GM18519 (cell line): ENCODE data around the gene ANKRD12.

ENCODE experiments used
- ATAC-seq: cut with Tn5 transposase; IDR thresholded peaks from one replicate; pipeline ENCODE4 v1.9.1; 2021; ENCODE audit warnings: mild to moderate bottlenecking, moderate library complexity; ENCODE audit not compliant: unreplicated experiment, low FRiP score

The ANKRD12 gene

DNA sequence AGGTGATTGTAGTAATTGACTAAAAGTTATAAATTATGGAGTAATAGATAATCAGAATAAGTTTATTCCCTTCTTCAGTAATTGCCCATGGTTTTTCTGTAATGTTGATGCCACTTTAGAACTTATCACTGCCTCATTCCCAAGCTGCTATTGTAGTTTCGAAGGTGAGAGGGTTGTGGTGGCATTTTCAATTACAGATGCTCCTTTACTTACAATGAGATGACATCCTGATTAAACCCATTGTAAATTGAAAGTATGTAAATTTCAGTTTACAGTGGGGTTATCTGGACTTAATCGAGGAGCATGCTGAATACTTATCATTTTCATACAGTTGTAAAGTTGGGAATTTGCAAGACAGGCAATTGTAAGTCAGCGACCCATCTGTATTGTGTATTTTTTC lies 31.2 kb upstream of the ANKRD12 start:
- no peak for ATAC-seq

DNA sequence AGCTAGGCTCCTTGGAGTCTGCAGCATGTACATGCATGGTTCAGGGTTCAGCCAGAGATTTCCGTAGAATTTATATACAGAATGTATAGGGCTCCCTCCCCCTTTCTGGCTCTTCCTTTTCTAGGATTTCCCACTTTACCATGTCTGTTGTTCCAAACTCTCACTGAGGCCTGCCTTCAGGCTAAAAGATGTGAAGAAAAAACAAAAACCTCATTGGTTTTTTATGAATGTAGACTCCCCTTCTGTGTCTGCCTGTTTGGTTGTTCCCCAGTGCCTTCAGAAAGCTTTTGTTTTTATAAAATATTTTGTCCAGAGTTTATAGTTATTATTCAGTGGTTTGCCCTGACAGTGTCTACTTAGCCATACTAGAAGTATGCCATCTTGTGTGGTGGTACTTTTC lies 30.5 kb upstream of the ANKRD12 start:
- ATAC-seq: no peak

DNA sequence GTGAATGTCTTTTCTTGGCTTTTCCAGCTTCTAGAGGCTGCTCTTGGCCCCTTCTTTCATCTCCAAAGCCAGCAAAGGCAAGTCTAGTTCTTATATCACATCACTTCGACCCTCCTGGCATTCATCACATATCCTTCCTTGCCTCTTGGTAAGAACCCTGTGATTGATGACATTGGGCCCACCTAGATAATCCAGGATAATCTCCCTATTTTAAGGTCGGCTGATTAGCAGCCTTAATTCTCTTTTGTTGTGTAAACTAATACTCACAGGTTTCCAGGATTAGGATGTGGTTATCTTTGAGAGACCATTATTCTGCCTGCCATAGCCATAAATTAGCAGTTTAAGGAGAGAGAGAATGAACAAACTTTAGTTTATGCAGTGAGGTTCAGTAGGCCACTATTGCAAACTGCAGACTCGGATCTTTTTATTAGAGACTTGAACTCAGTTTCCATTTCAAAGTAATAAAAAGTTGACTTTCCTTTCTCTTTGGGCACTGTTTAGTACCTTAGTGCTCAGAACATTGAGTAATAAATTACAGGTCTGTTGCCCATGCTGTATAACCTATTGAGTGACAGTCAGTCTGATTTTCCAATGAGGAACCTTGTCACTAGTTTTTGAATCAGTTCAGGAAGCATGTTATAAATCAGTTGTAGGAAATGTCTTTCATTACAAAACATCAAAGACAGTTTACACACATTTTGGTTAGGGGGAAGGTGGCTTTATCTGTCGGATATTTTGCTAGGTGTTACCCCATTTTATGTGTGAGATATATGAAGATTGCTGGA lies 29.6 kb upstream of the ANKRD12 start:
- no peak for ATAC-seq

DNA sequence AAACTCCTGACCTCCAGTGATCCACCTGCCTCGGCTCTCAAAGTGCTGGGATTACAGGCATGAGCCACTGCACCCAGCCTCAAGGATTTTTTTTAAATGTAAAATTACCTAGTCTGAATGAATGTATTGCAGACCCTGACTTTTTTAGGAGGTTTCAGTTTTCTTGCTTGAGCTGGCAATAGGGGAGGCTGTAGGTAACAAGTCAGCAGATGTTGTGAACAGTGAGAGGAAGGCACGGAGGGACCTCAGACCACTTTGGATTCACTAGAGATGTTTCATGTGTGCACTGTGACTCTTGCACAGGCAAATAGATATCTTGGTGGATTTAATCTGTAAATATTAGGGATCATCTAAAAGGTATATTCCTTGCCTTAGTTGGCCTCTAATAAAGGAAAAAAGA lies 27.7 kb upstream of the ANKRD12 start:
- no peak for ATAC-seq

DNA sequence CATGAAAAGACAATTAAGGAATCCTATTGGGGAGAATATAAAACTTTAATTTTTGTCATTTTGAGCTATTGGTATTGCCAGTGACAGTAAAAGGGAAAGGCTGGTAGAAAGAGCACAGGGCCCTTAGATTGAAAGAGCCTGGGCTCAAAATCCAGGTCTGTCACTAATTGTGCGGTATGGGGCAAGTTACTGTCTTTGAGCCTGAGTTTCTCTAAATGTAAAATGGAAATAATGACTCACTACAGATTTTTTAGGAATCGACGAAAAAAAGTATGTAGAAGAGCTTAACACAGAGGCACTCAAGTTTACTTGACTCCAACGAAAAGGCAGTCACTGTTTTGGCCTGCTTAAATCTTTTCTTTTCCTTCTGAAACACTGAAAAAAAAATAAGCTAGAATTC lies 27.1 kb upstream of the ANKRD12 start:
- ATAC-seq: no peak

DNA sequence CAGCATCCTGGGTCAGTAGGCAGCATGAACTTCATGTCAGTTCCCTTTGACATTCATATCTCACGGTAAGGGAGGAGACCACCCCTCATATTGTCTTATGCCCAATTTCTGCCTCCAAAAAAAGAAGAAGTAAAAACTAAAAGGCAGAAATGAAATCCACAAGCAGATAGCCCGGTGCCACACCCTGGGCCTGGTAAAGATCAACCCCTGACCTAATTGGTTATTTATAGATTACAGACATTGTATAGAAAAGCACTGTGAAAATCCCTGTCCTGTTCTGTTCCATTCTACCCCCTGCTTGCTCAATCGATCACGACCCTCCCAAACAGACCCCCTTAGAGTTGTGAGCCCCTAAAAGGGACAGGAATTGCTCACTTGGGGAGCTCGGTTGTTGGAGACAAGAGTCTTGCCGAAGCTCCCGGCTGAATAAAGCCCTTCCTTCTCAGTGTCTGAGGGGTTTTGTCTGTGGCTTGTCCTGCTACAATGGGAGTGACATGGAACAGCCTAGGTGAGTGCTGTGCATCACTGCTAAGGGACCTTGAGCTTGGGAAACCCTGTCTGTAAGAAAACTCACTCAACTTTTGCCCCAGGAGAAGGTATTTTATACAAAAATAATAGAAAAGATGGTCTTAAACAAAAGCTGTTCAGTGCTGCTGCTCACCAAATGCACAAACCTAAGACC lies 23.0 kb upstream of the ANKRD12 start:
- ATAC-seq: no peak

DNA sequence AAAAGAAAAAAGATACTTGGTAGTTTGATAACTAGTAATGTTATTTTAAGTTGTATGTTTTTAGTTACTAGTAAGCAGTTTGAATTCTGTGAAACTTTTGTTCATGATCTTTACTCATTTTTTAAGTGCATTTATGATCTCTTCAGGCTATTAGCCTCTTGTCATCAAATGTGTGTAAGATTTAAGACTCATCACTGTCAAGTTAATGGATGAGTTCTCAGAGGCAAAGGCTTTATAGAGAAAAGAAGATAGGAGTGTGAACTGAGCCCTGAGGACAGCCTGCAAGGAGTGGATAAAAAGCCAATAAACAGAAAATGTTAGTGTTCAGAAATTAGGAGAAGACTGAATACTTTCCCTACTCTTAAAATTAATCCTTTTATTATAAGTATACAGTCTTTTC lies 20.6 kb upstream of the ANKRD12 start:
- no peak for ATAC-seq

DNA sequence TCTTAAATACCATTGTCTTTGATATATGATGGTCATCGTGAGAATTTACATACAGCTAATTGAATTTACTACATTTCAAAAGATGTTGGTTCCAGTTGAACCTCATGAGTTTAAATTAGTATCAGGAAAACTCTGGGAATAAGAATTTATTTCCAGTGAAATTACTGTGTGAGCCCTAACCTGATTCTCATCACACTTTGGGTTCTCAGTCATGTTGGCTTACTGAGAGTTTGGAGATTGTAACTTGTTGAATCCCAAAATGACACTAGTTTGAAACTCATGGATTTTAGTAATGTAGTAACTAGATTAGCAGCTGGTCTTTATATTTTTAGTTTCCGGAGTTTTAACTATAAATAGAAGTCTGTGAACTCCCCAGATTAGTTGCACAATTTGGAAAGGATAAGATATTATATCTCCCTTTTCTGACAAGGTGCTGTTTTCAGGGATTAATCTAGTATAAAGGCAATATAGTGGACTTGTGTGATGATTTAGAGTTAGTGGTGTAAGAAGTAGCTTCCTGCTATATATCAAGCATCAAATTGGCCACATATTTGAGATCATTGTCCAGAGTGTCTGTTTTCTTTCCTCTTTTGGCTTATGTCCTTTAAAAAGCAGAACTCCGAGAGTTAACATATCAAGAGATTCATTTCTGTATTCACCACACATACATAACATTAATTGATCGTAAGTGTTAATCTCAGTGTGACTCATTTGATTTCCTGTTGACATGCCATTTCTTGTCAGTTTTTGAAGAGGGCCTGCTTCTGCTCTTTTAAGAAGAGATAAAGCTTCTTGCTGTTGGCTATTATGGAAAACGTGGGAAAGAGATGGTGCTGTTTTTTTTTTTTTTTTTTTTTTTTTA lies 18.4 kb upstream of the ANKRD12 start:
- no peak for ATAC-seq

DNA sequence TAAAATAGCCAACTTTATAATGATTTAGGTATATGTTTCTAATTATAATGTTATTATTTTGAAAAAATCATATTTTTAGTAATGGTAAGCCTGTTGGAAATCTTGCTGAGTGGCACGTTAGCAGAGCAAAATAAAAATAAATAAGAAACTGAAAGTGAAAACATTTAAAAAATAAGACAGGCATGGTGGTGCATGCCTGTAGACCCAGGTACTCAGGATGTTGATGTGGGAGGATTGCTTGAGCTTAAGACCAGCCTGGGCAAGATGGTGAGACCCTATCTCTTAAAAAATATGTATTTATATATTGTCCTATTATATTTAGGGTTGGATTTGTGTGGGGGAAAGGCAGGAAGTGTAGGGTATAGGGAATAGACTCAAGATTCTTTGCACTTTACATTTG lies 15.8 kb upstream of the ANKRD12 start:
- ATAC-seq: no peak

DNA sequence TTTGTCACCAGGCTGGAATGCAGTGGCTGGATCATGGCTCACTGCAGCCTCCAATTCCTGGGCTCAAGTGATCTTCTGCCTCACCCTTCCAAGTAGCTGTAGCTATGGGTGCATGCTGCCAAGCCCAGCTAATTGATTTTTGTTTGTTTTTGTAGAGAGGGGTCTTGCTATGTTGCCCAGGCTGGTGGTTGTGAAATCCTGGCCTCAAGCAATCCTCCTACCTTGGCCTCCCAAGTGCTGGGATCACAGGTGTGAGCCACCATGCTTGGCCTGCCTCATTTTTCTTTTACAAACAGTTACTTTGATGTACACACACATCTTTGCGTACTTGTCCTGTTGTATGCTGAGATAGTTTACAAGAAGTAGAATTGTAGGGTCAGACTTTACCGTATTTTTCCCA lies 13.1 kb upstream of the ANKRD12 start:
- ATAC-seq: no peak

DNA sequence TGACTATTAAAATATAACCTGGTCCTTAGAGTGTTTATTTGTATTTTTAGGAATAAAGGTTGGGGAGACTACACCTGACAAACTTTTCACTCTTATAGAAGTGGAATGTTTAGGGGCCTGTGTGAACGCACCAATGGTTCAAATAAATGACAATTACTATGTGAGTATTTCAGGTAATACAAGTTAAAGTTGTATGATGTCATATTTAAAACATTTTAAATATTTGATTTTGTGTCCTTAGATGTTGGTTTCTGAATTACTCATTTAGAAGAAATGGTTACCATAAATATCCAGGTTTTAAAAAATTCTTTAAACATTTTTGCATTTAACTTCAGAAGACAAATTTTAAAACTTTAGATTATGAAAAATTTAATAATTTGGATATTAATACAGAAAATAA lies 11.8 kb upstream of the ANKRD12 start:
- ATAC-seq: no peak

DNA sequence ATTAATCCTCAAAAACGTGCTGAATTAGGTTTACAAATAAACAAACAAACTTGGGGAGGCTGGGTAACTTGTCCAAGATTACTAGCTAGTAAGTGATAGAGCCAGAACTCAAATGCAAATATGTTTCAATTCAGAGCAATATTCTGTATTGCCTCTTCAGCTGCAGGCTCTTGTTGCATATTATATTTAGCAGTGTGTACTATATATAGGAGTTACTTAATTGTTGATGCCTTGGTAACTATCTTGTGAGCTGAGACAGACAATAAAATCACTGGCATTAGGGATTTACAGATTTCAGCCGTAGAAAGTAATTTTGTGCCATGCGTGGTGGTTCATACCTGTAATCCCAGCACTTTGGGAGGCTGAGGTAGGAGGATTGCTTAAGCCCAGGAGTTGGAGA lies 10.2 kb upstream of the ANKRD12 start:
- no peak for ATAC-seq

DNA sequence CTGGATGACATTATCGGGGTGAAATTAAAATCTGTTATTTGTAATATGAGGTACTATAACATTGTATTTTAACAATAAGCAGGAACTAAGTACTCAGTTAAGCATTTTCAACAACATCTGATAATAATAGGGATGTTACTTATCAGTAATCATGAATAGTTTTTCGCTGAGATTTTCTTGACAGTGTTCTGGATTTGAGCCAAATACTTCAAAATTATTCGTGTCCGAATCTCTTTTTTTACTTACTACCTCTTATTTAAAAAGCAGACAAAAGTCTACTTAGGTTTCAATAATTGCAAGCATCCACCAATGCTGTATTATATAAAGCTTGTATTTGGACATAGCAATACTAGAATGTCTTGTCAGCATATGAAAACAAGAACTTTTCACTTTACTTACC lies 6.4 kb upstream of the ANKRD12 start:
- ATAC-seq: no peak

DNA sequence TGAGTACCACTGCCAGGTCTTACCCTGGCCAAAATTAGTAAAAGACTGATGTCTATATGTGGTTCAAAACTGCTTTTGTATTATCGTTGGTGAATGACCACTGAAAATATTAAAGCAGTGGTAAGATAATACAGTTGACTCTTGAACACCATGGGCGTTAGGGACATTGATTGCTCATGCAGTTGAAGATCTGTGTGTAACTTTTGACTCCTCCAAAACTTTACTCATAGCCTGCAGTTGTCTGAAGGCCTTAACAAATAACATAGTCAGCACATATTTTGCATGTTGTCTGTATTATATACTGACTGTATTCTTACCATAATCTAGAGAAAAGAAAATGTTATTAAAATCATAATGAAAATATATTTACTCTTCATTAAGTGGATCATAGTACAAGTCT lies 5.8 kb upstream of the ANKRD12 start:
- no peak for ATAC-seq

DNA sequence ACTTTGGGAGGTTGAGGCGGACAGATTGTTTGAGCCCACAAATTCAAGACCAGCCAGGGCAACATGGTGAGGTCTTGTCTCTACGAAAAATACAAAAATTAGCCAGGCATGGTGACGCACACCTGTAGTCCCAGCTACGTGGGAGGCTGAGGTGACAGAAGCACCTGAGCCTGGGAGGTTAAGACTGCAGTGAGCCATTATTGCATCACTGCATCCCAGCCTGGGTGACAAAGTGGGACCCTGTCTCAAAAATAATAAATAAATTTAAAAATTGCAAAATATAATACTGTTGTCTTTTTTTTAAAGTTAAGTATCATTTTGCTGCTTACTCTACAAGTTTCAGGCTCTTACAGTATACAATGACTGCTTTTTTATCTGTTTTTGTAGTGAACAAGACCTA lies 4.0 kb upstream of the ANKRD12 start:
- no peak for ATAC-seq

DNA sequence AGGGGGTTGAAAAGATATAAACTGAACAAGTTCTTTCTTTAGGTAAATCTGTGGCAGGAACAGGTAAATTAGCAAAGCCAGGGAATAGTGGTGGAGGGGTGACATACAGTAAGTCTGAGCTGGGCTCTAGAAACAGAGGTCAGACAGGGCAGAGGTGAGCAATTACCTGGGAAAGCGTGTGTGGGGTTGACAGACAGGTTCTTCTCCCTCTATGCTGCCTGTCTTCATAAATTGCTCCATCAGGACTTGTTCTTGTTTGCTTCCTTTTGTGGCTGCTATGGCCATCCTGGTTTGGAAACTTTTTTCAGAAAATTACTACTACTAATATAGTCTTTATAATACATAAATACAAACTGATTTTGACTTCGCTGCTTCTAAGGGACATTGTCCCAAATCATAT lies 3.4 kb upstream of the ANKRD12 start:
- no peak for ATAC-seq

DNA sequence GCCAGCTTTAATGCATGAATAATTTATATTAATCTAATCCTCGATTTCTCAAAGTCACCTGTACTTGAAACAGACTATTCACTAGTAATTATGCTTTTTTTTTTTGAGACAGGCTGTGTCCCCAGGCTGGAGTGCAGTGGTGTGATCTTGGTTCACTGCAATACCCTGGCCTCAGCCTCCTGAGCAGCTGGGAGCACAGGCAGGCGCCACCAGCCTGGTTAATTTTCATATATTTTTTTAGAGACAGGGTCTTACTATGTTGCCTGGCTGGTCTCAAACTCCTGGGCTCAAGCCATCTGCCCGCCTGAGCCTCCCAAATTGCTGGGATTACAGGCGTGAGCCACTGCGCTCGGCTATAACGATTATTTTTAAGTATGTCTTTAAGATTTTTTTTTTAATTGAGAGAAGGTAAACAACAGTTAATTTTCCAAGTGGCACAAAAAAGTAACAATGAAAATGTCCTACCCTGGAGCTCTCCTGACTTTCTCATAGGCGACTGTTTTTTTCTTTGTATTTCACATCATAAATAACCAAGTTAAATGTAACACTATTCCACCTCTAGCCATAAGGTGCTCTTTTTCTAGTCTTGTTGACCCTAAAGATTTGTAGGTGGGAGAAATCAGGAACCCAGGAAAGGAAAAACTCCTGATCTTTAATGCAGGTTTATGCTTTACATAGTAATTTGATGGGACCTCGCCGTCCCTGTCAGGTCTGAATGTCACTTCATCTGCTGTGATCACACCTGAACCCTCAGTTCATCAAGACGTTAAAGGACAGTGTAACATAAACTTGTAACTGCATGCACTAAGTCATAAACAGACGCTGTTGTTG lies 1.3 kb upstream of the ANKRD12 start:
- no peak for ATAC-seq

DNA sequence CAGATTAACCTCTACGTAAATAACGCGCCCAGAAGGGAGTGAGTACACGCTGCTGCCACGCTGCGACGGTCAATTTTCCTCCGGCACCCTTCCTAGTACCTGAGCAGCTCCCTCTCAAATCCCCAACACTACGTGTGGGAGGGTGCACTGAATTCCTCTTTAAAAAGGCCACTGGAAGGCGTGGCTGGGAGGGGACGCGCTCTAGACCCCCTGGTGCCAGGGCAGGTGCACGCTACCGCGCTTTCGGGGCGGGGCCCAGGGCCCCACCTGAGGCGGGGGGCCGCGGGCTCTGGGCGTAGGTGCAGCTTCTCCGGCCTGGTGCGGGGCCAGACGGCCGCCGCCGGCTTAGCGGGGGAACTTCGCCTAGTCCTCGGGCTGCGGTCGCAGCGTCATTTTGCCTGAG lies 668 bp upstream of the ANKRD12 start:
- ATAC-seq: peak; percentile 2

DNA sequence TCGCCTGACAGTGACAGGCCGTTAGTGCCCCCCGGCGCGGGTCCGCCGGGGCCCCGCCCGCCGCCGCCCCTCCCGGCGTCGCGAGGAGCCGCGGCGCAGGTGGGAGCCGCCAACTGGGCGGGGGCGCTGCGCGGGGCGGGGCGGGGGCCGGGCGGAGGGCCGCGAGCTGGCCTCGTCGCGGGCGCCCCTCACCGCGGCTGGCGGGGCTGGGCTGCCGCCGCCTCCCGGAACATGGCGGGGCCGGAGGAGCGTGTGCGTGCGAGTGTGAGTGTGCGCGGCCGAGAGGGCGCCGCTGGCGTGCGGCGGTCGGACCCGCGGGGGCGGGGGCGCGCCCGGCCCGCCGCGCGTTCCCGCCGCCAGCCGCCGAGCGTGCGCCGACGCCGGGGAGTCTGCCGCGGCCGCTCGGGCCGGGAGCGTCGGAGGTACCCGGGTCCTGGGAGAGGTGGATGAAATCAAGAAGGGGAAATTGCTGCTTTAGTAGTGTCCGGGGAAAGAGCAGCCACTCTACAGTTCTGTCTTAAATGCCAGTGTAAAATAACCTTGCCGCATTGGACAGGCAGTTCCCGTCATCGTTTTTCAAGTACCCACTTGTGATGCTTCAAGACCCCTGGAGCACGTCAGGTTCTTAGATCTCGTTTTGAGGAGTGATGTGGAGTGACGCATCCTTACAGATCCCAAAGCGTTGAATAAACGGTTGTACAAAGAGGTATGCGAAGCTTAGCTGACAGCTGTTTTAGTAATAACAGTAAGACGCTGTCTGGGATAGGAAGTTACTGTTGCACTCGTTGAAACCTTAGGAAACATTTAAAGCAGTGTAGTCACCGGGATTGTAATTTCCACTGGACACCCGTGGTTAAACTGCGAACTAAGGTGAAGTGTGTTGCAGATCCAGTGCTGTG lies 836 bp downstream of the ANKRD12 start:
- peak; percentile 27 for ATAC-seq
